ENCODE data around the gene VPS13D.

VPS13D gene

GRCh38 chr1:12376236-12377045 is 146.6 kb downstream of the VPS13D start:
- peaks cover 12% of the 10 kb centered on the region; the same call in 1 of the 2 replicates for H3K36me3 ChIP-seq (ENCODE audit: control insufficient read depth, low read length)
- H3K27me3 ChIP-seq (ENCODE audit: control insufficient read depth, low read length), result no peaks in the 10 kb centered on the region
- no peak overlapping the region for H3K4me2 ChIP-seq (ENCODE audit: low read length)
- no peaks in the 10 kb centered on the region for H3K9me2 ChIP-seq (replicated peaks; ENCODE audit: control insufficient read depth, low read length)
- H3K4me1 ChIP-seq (ENCODE audit: control insufficient read depth, low read length), result no peaks in the 10 kb centered on the region
- TF ChIP-seq EZH2phosphoT487 (IDR thresholded peaks at IDR 0.05; ENCODE audit: borderline replicate concordance, low read length), result no peak
- TF ChIP-seq, protein P1, sequence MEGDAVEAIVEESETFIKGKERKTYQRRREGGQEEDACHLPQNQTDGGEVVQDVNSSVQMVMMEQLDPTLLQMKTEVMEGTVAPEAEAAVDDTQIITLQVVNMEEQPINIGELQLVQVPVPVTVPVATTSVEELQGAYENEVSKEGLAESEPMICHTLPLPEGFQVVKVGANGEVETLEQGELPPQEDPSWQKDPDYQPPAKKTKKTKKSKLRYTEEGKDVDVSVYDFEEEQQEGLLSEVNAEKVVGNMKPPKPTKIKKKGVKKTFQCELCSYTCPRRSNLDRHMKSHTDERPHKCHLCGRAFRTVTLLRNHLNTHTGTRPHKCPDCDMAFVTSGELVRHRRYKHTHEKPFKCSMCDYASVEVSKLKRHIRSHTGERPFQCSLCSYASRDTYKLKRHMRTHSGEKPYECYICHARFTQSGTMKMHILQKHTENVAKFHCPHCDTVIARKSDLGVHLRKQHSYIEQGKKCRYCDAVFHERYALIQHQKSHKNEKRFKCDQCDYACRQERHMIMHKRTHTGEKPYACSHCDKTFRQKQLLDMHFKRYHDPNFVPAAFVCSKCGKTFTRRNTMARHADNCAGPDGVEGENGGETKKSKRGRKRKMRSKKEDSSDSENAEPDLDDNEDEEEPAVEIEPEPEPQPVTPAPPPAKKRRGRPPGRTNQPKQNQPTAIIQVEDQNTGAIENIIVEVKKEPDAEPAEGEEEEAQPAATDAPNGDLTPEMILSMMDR (IDR thresholded peaks at IDR 0.05; ENCODE audit: low read depth, low read length, poor library complexity, severe bottlenecking), result no peak
- no peaks in the 10 kb centered on the region for H3K9me3 ChIP-seq (ENCODE audit: control insufficient read depth, insufficient read depth, low read length)
- no peaks in the 10 kb centered on the region for H3F3A ChIP-seq (ENCODE audit: control insufficient read depth, insufficient read depth)
- H3K79me2 ChIP-seq (ENCODE audit: control insufficient read depth, low read length), result no peaks in the 10 kb centered on the region
- H3K27ac ChIP-seq (ENCODE audit: low read depth, low read length), result no peak overlapping the region
- H4K20me1 ChIP-seq (ENCODE audit: control insufficient read depth, insufficient read depth, low read depth, low read length), result no peaks in the 10 kb centered on the region
- H3K4me3 ChIP-seq (ENCODE audit: low read length), result no peak overlapping the region

DNA sequence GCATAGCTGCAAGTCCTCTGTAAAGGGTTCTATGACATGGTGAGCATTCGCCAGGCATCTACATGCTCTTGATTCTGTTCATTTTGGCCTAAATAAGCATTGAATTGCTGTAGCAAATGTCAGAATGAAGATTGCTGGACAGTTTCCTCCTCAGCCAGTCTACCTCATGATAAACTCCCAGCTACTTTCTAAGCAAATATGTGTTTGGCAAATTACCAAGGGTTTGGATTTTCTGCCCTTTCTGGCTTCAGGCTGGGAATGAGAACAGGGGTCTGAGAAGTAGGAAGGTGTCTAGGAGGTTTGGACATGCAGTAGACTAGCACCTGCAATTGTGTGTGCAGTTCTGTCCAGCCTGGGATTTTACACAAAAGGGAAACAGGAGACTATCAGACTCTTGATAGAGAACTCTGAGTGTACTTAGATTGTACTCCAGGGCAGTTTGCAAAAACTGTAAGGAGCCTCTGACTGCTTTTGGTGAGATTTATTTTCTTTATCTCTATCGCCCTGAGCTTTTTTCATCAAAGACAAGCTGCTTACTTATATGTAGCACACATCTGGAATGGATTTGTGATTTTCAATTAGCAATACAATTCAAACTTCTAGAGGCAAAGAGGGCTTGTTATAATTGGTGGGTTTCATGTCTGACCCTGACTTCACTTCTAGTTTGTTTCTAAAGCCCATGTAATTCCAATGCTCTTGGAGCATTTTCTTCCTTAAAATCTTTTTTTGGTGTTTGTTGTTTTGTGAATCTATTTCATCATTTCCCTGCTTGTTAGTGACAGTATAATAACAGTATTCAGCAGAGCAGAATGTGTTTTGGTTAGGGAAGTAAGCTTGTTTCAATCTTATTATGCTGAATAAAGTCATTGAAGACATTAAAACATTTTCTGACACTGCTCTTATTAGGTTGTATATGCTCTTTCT is 150.8 kb downstream of the VPS13D start:
- Histone ChIP-seq H3K9me3 (ENCODE audit: control insufficient read depth, insufficient read depth, low read length) (no peaks in the 10 kb centered on the region), H3K27ac (ENCODE audit: low read depth, low read length) (no peak overlapping the region), H3K36me3 (ENCODE audit: control insufficient read depth, low read length) (peaks cover 35% of the 10 kb centered on the region), H3F3A (ENCODE audit: control insufficient read depth, insufficient read depth) (no peaks in the 10 kb centered on the region), H3K4me3 (ENCODE audit: low read length) (no peak overlapping the region), H3K4me1 (ENCODE audit: control insufficient read depth, low read length) (no peaks in the 10 kb centered on the region), H3K4me2 (ENCODE audit: low read length) (no peak overlapping the region), H4K20me1 (ENCODE audit: control insufficient read depth, insufficient read depth, low read depth, low read length) (no peaks in the 10 kb centered on the region), H3K9me2 (replicated peaks; ENCODE audit: control insufficient read depth, low read length) (no peaks in the 10 kb centered on the region), H3K27me3 (ENCODE audit: control insufficient read depth, low read length) (no peaks in the 10 kb centered on the region), H3K79me2 (ENCODE audit: control insufficient read depth, low read length) (no peaks in the 10 kb centered on the region)
- TF ChIP-seq, protein P1 (IDR thresholded peaks at IDR 0.05; ENCODE audit: low read depth, low read length, poor library complexity, severe bottlenecking), result no peak
- TF ChIP-seq EZH2phosphoT487 (IDR thresholded peaks at IDR 0.05; ENCODE audit: borderline replicate concordance, low read length), result no peak

DNA sequence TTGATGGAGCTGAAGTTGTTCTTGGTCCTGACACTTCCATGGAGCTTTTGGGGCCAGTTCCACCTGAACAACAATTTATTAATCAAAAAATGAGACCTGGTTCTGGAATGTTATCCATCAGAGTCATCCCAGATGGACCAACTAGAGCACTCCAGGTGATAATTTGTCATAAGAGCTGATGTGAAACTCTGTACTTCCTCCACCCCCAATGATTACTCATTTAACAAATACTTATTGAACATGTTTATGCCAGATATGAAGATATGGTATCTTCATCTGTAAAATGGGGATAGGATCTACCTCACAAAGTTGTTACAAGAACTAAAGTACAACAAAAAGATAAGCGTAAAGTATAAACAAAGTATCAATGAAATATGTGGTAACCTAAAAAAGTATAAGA is 153.2 kb downstream of the VPS13D start:
- H3K4me1 ChIP-seq (ENCODE audit: control insufficient read depth, low read length), result no peaks in the 10 kb centered on the region
- H3K9me2 ChIP-seq (replicated peaks; ENCODE audit: control insufficient read depth, low read length), result no peaks in the 10 kb centered on the region
- TF ChIP-seq EZH2phosphoT487 (IDR thresholded peaks at IDR 0.05; ENCODE audit: borderline replicate concordance, low read length), result no peak
- TF ChIP-seq, protein P1 (IDR thresholded peaks at IDR 0.05; ENCODE audit: low read depth, low read length, poor library complexity, severe bottlenecking), result no peak
- H3K4me3 ChIP-seq (ENCODE audit: low read length), result no peak overlapping the region
- H3K27me3 ChIP-seq (ENCODE audit: control insufficient read depth, low read length), result no peaks in the 10 kb centered on the region
- H4K20me1 ChIP-seq (ENCODE audit: control insufficient read depth, insufficient read depth, low read depth, low read length), result no peaks in the 10 kb centered on the region
- H3K36me3 ChIP-seq (ENCODE audit: control insufficient read depth, low read length), result peaks cover 56% of the 10 kb centered on the region
- H3K27ac ChIP-seq (ENCODE audit: low read depth, low read length), result no peak overlapping the region
- peaks cover 13% of the 10 kb centered on the region; the same call in 1 of the 2 replicates for H3K9me3 ChIP-seq (ENCODE audit: control insufficient read depth, insufficient read depth, low read length)
- H3K4me2 ChIP-seq (ENCODE audit: low read length), result no peak overlapping the region
- no peaks in the 10 kb centered on the region for H3F3A ChIP-seq (ENCODE audit: control insufficient read depth, insufficient read depth)
- H3K79me2 ChIP-seq (ENCODE audit: control insufficient read depth, low read length), result no peaks in the 10 kb centered on the region

Measured in DOHH2 (cell line).